ENCODE measurements around the gene CACNA2D1.
"Not testable (repeated sequence)": the region's sequence is repeated elsewhere in the genome, so short reads cannot be mapped to it uniquely, and the experiment has no call there.

CACNA2D1 gene

GRCh38 chr7:82433507-82433906 lies 10.1 kb downstream of the CACNA2D1 start:
- no peak for DNase-seq

- DNase-seq = not testable (repeated sequence)
Measured at GRCh38 chr7:82432743-82433142, 10.8 kb downstream of the CACNA2D1 start.

- DNase-seq = no peak
Measured at GRCh38 chr7:82430500-82431465, 12.8 kb downstream of the CACNA2D1 start.

GRCh38 chr7:82429408-82429807 lies 14.2 kb downstream of the CACNA2D1 start:
- no peak for DNase-seq

- no peak for DNase-seq
Measured at GRCh38 chr7:82428186-82428961, 15.2 kb downstream of the CACNA2D1 start.

- DNase-seq = no peak
Measured at GRCh38 chr7:82423446-82423845, 20.1 kb downstream of the CACNA2D1 start.

- no peak for DNase-seq
Measured at GRCh38 chr7:82419200-82419599, 24.4 kb downstream of the CACNA2D1 start.

GRCh38 chr7:82417898-82418297 lies 25.7 kb downstream of the CACNA2D1 start:
- DNase-seq = no peak

GRCh38 chr7:82416402-82416801 lies 27.2 kb downstream of the CACNA2D1 start:
- no peak for DNase-seq

- DNase-seq = no peak
Measured at GRCh38 chr7:82414389-82414788, 29.2 kb downstream of the CACNA2D1 start.

GRCh38 chr7:82413237-82413636 lies 30.3 kb downstream of the CACNA2D1 start:
- DNase-seq = no peak

- no peak for DNase-seq
Measured at GRCh38 chr7:82411732-82412131, 31.8 kb downstream of the CACNA2D1 start.

GRCh38 chr7:82410461-82410860 lies 33.1 kb downstream of the CACNA2D1 start:
- DNase-seq = no peak

- no peak for DNase-seq
Measured at GRCh38 chr7:82406937-82407336, 36.6 kb downstream of the CACNA2D1 start.

GRCh38 chr7:82405301-82405700 lies 38.3 kb downstream of the CACNA2D1 start:
- no peak for DNase-seq

- no peak for DNase-seq
Measured at GRCh38 chr7:82404652-82405051, 38.9 kb downstream of the CACNA2D1 start.

GRCh38 chr7:82404094-82404493 lies 39.5 kb downstream of the CACNA2D1 start:
- no peak for DNase-seq

GRCh38 chr7:82397879-82398524 lies 45.6 kb downstream of the CACNA2D1 start:
- DNase-seq = no peak

- DNase-seq = no peak
Measured at GRCh38 chr7:82396343-82396742, 47.2 kb downstream of the CACNA2D1 start.

- DNase-seq = no peak
Measured at GRCh38 chr7:82395147-82395546, 48.4 kb downstream of the CACNA2D1 start.

- DNase-seq = no peak
Measured at GRCh38 chr7:82393840-82394220, 49.7 kb downstream of the CACNA2D1 start.

GRCh38 chr7:82393076-82393839 lies 50.3 kb downstream of the CACNA2D1 start:
- no peak for DNase-seq

GRCh38 chr7:82390936-82391335 lies 52.6 kb downstream of the CACNA2D1 start:
- DNase-seq = no peak

All from CD4-positive, alpha-beta T cell treated with Interleukin-12 subunit alpha and Interleukin-12 subunit beta, for 1 hour (primary cell).